HG02943 (cell line): Measurements from ENCODE around the gene QPRT.
"Not testable (repeated sequence)": the region's sequence is repeated elsewhere in the genome, so short reads cannot be mapped to it uniquely, and the experiment has no call there.

Experiments
- ATAC-seq: cut with Tn5 transposase; IDR thresholded peaks from one replicate; pipeline ENCODE4 v1.9.1; 2021; ENCODE audit warnings: mild to moderate bottlenecking, low read depth, moderate library complexity; ENCODE audit not compliant: unreplicated experiment

QPRT gene

DNA sequence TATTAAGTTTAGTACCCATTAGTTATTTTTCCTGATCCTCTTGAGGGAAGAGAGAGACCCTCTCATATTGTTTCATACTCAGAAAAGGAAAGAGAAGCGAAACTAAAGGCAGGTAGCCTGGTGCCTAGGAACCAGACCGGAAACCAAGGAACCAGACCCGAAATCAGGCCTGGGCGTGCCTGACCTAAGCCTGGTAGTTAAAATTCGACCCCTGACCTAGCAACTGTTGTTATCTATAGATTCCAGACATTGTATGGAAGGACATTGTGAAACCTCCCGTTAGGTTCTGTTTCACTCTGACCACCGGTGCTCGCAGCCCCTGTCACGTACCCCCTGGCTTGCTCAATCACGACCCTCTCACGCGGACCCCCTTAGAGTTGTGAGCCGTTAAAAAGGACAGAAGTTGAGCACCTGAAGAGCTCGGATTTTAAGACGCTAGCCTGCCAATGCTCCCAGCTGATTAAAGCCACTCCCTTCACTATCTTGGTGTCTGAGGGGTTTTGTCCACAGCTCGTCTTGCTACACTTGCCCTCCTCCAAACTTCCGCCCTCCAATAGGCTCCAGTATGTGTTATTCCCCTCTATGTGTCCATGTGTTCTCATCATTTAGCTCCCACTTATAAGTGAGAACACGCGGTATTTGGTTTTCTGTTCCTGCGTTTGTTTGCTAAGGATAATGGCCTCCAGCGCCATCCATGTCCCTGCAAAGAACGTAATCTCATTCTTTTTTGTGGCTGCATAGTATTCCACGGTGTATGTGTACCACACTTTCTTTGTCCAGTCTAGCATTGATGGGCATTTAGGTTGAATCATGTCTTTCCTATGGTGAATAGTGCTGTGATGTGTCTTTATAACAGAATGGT, 10.7 kb downstream of the QPRT start:
- ATAC-seq = not testable (repeated sequence)

DNA sequence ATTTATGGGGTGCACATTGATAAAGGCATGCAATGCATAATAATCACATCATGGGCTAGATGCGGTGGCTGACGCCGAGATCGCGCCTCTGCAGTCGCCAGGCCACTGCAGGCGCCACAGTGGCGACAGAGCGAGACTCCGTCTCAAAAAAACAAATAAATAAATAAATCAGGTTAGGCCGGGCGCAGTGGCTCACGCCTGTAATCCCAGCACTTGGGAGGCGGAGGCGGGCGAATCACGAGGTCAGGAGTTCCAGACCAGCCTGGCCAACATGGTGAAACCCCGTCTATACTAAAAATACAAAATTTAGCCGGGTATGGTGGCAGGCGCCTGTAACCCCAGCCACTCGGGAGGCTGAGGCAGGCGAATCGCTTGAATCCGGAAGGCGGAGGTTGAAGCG, 13.6 kb downstream of the QPRT start:
- not testable (repeated sequence) for ATAC-seq

GRCh38 chr16:29694384-29695195, 15.6 kb downstream of the QPRT start:
- ATAC-seq = no peak

DNA sequence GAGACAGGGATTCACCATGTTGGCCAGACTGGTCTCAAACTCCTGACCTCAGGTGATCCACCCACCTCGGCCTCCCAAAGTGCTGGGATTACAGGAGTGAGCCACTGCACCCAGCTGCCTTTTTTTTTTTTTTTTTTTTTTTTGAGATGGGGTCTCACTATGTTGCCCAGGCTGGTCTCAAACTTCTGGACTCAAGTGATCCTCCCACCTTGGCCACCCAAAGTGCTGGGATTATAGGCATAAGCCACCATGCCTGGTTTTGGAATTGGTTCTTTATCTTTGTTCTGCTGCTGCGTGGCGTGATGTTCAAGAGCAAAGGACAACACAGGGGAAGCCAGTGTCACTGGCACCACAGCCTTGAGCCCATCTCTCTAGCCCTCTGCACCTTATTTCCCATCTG, 16.7 kb downstream of the QPRT start:
- ATAC-seq = not testable (repeated sequence)

DNA sequence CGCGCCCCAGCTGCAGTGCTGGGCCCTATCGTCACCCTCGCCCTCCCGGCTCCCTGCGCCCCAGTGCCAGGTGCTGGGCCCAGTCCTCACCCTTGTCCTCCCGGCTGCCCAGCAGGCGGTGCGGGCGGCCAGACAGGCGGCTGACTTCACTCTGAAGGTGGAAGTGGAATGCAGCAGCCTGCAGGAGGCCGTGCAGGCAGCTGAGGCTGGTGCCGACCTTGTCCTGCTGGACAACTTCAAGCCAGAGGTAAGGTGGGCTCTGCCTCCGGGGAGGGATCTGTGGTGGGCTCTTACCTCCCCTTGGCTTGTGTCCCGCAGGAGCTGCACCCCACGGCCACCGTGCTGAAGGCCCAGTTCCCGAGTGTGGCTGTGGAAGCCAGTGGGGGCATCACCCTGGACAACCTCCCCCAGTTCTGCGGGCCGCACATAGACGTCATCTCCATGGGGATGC, 17.9 kb downstream of the QPRT start:
- no peak for ATAC-seq

GRCh38 chr16:29697391-29697790, 18.4 kb downstream of the QPRT start:
- ATAC-seq = no peak

- no peak for ATAC-seq
Observed at GRCh38 chr16:29698042-29698441, 19.1 kb downstream of the QPRT start.

DNA sequence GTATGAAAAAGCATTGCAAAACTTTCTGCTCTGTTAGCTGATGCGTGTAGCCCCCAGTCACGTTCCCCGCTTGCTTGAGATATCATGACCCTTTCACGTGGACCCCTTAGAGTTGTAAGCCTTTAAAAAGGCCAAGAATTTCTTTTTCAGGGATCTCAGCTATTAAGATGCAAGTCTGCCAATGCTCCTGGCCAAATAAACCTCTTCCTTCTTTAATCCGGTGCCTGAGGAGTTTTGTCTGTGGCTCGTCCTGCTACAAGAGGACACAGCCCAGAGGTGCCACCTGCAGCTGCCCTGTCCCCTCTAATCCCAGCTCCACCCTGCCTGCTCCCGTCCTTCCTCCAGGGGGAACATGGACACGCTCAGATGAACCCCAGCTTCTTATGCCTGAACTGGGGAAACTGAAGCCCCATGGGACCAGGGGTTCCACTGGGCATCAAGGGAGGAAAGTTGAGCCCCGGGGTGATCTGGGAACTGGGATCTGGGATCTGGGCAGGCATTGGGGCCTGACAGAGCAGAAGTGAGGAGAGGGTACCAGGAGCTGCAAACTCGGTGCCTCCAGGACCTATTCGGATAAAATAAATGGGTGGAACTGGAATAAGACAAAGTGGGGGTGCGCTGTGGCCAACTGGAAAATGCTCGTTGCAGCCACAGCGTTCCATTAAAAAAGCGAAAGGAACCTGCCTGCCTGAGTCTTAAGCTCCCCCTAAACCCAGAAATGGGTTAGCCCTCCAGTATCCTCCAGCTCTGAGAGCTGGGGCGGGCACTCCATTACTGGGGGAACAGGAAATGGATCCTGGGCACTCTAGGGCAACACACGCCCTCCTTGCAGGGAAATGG, 19.7 kb downstream of the QPRT start:
- ATAC-seq = no peak

DNA sequence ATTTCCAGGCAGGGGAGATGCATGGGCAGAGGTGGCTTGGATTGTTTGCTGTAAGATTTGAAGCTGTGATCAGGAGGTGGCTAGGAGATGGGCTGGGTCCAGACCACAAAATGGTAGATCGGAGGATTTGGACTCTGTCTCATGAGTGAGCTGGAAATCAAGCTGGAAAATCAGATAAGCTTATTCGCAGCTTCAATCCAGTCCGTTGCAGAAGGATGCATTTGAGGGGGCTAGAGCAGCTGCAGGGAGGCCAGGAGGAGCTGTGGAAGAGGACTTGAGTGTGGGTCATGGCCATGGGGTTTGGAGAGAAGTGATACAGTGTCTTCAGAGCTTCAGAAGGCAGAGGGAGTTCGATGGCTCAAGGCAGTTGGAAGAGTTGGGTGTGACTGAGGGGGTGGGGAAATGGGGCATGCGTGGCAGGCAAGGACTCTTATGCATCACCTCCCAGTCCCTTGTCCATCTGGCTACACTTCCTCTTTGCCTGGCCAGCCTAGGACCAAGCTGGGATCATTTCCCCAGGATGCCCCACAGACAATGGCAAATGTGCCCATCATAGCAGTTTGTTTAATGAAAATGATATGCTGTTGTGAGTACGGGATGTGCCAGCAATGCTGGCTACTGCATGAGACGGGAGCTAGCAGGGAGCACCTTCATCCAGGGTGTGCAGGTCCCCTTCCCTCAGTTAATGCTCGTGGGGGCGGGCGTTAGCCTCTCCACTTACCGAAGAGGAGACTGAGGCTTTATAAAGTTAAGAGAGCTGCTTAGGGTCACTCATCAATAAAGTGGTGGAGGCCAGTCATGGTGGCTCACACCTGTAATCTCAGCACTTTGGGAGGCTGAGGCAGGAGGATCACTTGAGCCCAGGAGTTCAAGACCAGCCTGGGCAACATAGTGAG, 20.6 kb downstream of the QPRT start:
- ATAC-seq = no peak

DNA sequence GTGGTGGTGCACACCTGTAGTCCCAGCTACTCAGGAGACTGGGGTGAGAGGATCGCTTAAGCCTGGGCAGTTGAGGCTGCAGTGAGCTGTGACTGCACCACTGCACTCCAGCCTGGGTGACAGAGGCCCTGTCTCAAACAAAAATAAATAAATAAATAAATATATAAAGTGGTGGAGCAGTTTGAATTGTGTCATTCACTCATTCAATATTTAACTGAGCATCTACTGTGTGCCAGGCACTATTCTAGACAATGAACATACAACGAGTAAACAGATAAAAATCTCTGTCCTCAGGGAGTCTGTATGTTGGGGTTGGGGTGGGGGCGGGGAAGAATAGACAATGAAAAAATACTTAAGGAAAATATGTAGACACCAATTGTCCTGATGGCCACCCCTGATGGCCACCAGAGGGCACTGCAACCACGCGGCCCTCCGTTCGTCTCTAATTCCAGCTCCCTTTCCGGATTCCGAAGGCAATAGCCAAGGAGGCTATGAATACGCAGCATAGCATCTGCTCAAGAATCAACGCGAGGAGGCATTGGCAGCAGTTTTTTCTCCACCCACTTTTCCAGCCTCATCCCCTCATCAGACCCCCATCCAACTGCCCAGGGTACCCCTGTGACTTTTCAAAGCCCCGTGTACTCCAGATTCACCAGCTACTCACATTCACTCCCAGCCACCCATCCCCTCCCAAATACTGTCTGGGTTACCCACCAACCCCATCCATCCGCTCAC, 21.4 kb downstream of the QPRT start:
- ATAC-seq = no peak

DNA sequence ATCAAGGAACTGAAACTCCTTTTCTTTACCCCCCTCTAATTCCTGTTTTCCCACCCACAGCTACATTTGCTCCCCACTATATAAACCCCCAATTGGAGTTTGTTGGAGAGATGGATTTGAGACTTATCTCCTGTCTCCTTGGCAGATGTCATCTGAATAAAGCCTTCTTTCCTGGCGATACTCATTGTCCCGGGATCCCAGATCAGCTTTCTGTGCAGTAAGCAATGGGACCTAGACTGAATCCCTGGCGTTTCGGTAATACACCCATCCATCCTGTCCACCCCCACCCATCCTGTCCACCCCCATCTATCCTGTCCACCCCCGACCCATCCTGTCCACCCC, 22.2 kb downstream of the QPRT start:
- ATAC-seq = no peak

GRCh38 chr16:29702269-29702668, 23.3 kb downstream of the QPRT start:
- ATAC-seq = peak; percentile 40

DNA sequence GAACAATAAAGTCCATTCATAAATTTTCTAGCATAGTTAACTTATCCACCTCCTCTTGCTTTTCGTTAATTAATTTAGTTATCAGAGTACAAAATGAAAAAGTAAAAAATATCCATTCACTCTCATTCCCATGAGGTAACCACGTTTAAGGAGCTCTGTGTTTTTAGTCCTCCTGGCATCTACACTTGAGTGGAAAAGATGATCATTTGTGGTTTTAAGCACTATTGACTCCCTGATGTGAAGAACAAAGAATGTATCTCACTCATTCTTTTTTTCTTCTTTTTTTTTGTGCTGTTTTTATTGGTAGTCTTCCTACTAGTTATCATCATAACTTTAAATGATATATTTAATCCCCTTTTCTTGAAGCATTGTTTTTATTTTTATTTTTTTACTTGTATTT, 26.1 kb downstream of the QPRT start:
- no peak for ATAC-seq

- not testable (repeated sequence) for ATAC-seq
Observed at GRCh38 chr16:29707160-29707559, 28.2 kb downstream of the QPRT start.

GRCh38 chr16:29708917-29709600, 30.1 kb downstream of the QPRT start:
- ATAC-seq = no peak

DNA sequence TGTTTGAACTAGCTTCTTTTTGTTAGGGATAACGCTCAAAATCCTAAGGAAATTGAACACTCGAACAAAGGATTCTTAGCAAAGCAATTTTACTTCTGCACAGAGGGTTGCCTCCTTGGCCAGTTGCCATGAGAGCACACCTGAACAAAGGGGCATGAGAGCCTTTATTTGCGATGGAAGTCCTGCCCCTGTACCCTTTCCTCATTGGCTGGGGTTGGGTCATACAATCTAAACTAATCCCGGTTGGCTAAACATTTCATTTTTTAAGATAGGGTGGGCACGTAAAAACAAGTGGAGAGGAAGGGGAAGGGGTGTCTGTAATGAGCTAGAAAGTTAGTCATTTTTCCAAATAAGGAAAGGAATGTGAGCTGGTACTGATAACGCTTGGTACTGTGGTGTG, 30.7 kb downstream of the QPRT start:
- ATAC-seq = not testable (repeated sequence)

- no peak for ATAC-seq
Observed at GRCh38 chr16:29710227-29711219, 31.5 kb downstream of the QPRT start.
